ENCODE data around the gene GTPBP3.

The GTPBP3 gene

DNA sequence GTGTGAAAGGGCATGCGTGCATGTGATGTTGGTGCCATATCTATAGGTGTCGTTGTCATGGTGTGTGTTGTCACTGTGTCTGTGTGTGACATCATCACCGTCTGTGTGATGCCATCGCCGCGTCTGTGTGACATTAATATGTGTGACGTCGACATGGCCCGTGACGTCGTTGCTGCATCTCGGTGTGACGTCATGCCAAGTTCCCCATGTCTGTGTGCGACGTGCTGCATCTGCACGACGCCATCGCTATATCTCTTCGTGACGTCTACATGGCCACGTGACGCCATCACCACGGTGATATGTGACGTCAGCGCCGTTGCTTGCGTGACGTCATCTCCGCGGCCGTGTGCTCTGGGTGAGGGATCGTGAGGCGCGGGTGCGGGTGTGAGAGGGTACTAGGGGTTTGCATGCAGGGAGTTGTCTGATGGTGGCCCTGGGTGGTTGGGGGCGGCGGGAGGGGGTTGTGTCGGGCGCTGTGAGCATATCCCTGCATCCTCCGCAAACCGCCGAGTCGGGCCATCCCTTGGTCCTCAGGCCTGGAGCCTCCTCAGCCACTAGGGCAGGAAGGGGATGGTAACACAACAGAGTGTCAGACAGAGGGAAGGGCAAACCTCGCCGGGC, 14.6 kb downstream of the GTPBP3 start:
- no peak overlapping the region for H3K4me3 ChIP-seq (ENCODE audit: low read depth, low read length)
- DNase-seq (ENCODE audit: low read depth), result no peak
- no peak for TF ChIP-seq CTCF (IDR thresholded peaks at IDR 0.05; ENCODE audit: low read depth, low read length, missing control alignments)

- TF ChIP-seq CTCF (IDR thresholded peaks at IDR 0.05; ENCODE audit: low read depth, low read length, missing control alignments), result no peak
- H3K4me3 ChIP-seq (ENCODE audit: low read depth, low read length), result no peak overlapping the region
- no peak for DNase-seq (ENCODE audit: low read depth)
Measured at GRCh38 chr19:17352608-17353280, 15.4 kb downstream of the GTPBP3 start.

DNA sequence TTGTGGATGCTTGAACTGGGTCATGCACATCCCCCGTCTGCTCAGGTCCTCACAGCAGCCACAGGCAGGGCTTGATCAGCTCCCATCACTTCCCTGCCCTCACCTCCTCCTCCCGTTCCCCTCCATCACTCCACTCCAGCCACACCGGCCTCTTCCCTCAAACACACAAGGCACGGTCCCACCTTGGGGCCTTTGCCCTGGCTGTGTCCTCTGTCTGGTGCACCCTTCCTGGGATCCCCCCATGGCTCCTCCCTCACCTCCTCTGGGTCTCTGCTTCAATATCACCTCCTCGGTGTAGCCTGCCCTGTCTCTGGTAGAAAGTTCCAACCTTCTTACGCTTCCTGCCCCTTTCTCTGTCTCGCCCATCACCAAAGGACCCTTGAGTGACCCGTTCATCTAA, 16.0 kb downstream of the GTPBP3 start:
- TF ChIP-seq CTCF (IDR thresholded peaks at IDR 0.05; ENCODE audit: low read depth, low read length, missing control alignments), result no peak
- no peak overlapping the region for H3K4me3 ChIP-seq (ENCODE audit: low read depth, low read length)
- DNase-seq (ENCODE audit: low read depth), result no peak

GRCh38 chr19:17357078-17357666, 19.8 kb downstream of the GTPBP3 start:
- no peak for DNase-seq (ENCODE audit: low read depth)
- no peak for TF ChIP-seq CTCF (IDR thresholded peaks at IDR 0.05; ENCODE audit: low read depth, low read length, missing control alignments)
- no peak overlapping the region for H3K4me3 ChIP-seq (ENCODE audit: low read depth, low read length)

- no peak for TF ChIP-seq CTCF (IDR thresholded peaks at IDR 0.05; ENCODE audit: low read depth, low read length, missing control alignments)
- DNase-seq (ENCODE audit: low read depth), result no peak
- H3K4me3 ChIP-seq (ENCODE audit: low read depth, low read length), result no peak overlapping the region
Measured at GRCh38 chr19:17357724-17358123, 20.4 kb downstream of the GTPBP3 start.

GRCh38 chr19:17358395-17358794, 21.0 kb downstream of the GTPBP3 start:
- no peak for TF ChIP-seq CTCF (IDR thresholded peaks at IDR 0.05; ENCODE audit: low read depth, low read length, missing control alignments)
- no peak for DNase-seq (ENCODE audit: low read depth)
- H3K4me3 ChIP-seq (ENCODE audit: low read depth, low read length), result no peak overlapping the region

Data from GM12864 (cell line).